PC-3 (cell line): ENCODE results near the gene KRTAP10-4. TPM values are rescaled to one million over a fixed set of nuclear protein-coding genes. Genes with fewer than 3 reads are reported as not detected.

Source experiments
- ATAC-seq: fragments of 200-7000 bp; cut with Tn5 transposase; 2 replicates; pipeline ENCODE4 v1.9.1; 2020; ENCODE audit warnings: mild to moderate bottlenecking, moderate library complexity
- BruUV-seq: library from RNA; stranded (reverse); fragments of 400-500 nt; replicated peaks from 2 replicates; lab custom pipeline; 2021; lab: Mats Ljungman, UMichigan
- CTCF ChIA-PET: fragments of 300-600 bp; sonication (Branson Sonifier 250); formaldehyde crosslinking; loops from one replicate; lab custom pipeline; 2022; ENCODE audit warnings: antibody characterized with exemption; lab: Charles Lee
- POLR2A ChIA-PET: fragments of 300-600 bp; sonication (Branson Sonifier 250); formaldehyde crosslinking; loops from one replicate; lab custom pipeline; 2022; ENCODE audit warnings: antibody characterized with exemption; ENCODE audit not compliant: unreplicated experiment; lab: Charles Lee
- DNase-seq: peaks from one replicate; pipeline ENCODE4 v3.0.0-alpha.2; 2015
- H2AFZ ChIP-seq: fragments of 300-600 bp; sonication (generic); 2 replicates; pipeline ENCODE4 v1.6.0; 2016; ENCODE audit warnings: antibody characterized with exemption, low read length
- H3F3A ChIP-seq: fragments of 300-600 bp; sonication (generic); one replicate; pipeline ENCODE4 v1.6.0; 2017; ENCODE audit warnings: antibody characterized with exemption, low read length, control low read depth, mild to moderate bottlenecking; ENCODE audit not compliant: unreplicated experiment
- H3K27ac ChIP-seq: fragments of 300-600 bp; sonication (generic); 2 replicates; pipeline ENCODE4 v1.5.1; 2016; ENCODE audit warnings: mild to moderate bottlenecking, low read length
- H3K27me3 ChIP-seq: fragments of 300-600 bp; sonication (generic); 2 replicates; pipeline ENCODE4 v1.6.1; 2016; ENCODE audit warnings: low read length, mixed read lengths
- H3K36me3 ChIP-seq: fragments of 300-600 bp; sonication (generic); 2 replicates; pipeline ENCODE4 v1.6.1; 2016; ENCODE audit warnings: low read depth, mixed run types, low read length, mixed read lengths
- H3K4me1 ChIP-seq: fragments of 300-600 bp; sonication (generic); 2 replicates; pipeline ENCODE4 v1.5.1; 2016; ENCODE audit warnings: low read length; ENCODE audit not compliant: insufficient read depth
- H3K4me2 ChIP-seq: fragments of 300-600 bp; sonication (generic); 2 replicates; pipeline ENCODE4 v1.6.0; 2016; ENCODE audit warnings: low read length
- H3K4me3 ChIP-seq: fragments of 300-600 bp; sonication (generic); 2 replicates; pipeline ENCODE4 v1.5.1; 2016; ENCODE audit warnings: mild to moderate bottlenecking, low read length, mixed read lengths
- H3K79me2 ChIP-seq: fragments of 300-600 bp; sonication (generic); 2 replicates; pipeline ENCODE4 v1.6.1; 2017; ENCODE audit warnings: low read length, mixed read lengths
- H3K9ac ChIP-seq: fragments of 300-600 bp; sonication (generic); 2 replicates; pipeline ENCODE4 v1.6.0; 2016; ENCODE audit warnings: mild to moderate bottlenecking, low read length
- H3K9me2 ChIP-seq: fragments of 300-600 bp; sonication (generic); replicated peaks from 2 replicates; pipeline ENCODE4 v1.6.1; 2016; ENCODE audit warnings: mixed run types, low read length, mixed read lengths
- H3K9me3 ChIP-seq: fragments of 300-600 bp; sonication (generic); 2 replicates; pipeline ENCODE4 v1.6.1; 2016; ENCODE audit warnings: low read length, mixed read lengths
- H4K20me1 ChIP-seq: fragments of 300-600 bp; sonication (generic); 2 replicates; pipeline ENCODE4 v1.6.1; 2016; ENCODE audit warnings: low read length, mixed read lengths
- EZH2 ChIP-seq: fragments of 300-600 bp; sonication (generic); IDR thresholded peaks from one replicate; pipeline ENCODE4 v1.6.1; 2017; ENCODE audit warnings: antibody characterized with exemption, mild to moderate bottlenecking, low read length; ENCODE audit not compliant: unreplicated experiment
- EZH2phosphoT487 ChIP-seq: fragments of 300-600 bp; sonication (generic); IDR thresholded peaks from 2 replicates; pipeline ENCODE4 v1.6.1; 2018; ENCODE audit warnings: mild to moderate bottlenecking, antibody characterized with exemption, low read length, borderline replicate concordance
- intact Hi-C: fragments of 100-400 bp; cut with micrococcal nuclease; formaldehyde crosslinking; loops from 2 replicates; pipeline ENCODE4 v1.9.0; 2023
- total RNA-seq: library from RNA; depleted of rRNA; stranded (reverse); fragments of >200 nt; gene quantifications from 2 replicates; pipeline ENCODE4 v1.2.3, GENCODE V29; 2014
- TF ChIP-seq, protein P1 (sequence below): fragments of 300-600 bp; sonication (generic); conservative IDR thresholded peaks from 2 replicates; pipeline ENCODE4 v1.5.1; 2017; ENCODE audit warnings: antibody characterized with exemption, low read depth, mild to moderate bottlenecking, low read length

Gene KRTAP10-4
- total RNA-seq, 1 experiment from 2014 or later: not detected

DNA sequence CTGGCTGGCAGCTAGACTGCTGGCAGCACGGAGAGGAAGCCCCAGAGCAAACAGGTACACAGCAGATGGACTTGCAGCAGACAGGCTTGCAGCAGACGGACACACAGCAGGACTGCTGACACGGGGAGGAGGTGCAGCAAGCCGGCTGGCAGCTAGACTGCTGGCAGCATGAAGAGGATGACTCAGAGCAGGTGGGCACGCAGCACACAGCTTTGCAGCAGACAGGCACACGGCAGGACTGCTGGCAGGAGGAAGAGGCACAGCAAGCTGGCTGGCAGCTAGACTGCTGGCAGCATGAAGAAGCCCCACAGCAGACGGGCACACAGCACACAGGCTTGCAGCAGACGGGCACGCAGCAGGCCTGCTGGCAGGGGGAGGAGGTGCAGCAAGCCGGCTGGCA, 22.7 kb upstream of the KRTAP10-4 start:
- H4K20me1 ChIP-seq: no peaks in the 10 kb centered on the region
- ChIA-PET POLR2A (no interaction called here), CTCF (no interaction called here)
- no peak overlapping the region for H3K27ac ChIP-seq
- H3K79me2 ChIP-seq: no peaks in the 10 kb centered on the region
- DNase-seq (peak; percentile 2), ATAC-seq (peak; percentile 45; the same call in 1 of the 2 replicates)
- H2AFZ ChIP-seq: no peak overlapping the region
- H3K4me3 ChIP-seq: no peak overlapping the region
- no peak overlapping the region for H3K9ac ChIP-seq
- TF ChIP-seq, protein P1, sequence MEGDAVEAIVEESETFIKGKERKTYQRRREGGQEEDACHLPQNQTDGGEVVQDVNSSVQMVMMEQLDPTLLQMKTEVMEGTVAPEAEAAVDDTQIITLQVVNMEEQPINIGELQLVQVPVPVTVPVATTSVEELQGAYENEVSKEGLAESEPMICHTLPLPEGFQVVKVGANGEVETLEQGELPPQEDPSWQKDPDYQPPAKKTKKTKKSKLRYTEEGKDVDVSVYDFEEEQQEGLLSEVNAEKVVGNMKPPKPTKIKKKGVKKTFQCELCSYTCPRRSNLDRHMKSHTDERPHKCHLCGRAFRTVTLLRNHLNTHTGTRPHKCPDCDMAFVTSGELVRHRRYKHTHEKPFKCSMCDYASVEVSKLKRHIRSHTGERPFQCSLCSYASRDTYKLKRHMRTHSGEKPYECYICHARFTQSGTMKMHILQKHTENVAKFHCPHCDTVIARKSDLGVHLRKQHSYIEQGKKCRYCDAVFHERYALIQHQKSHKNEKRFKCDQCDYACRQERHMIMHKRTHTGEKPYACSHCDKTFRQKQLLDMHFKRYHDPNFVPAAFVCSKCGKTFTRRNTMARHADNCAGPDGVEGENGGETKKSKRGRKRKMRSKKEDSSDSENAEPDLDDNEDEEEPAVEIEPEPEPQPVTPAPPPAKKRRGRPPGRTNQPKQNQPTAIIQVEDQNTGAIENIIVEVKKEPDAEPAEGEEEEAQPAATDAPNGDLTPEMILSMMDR: no peak
- TF ChIP-seq EZH2: no peak
- TF ChIP-seq EZH2phosphoT487: no peak
- intact Hi-C loops: no loop called here
- peaks cover 7% of the 10 kb centered on the region; the same call in 1 of the 2 replicates for H3K9me3 ChIP-seq
- H3K27me3 ChIP-seq: no peaks in the 10 kb centered on the region
- H3F3A ChIP-seq: no peaks in the 10 kb centered on the region
- no peaks in the 10 kb centered on the region for H3K36me3 ChIP-seq
- no peaks in the 10 kb centered on the region for H3K4me1 ChIP-seq
- no peak overlapping the region for H3K4me2 ChIP-seq
- no peaks in the 10 kb centered on the region for H3K9me2 ChIP-seq
- no TSS peak for BruUV-seq

DNA sequence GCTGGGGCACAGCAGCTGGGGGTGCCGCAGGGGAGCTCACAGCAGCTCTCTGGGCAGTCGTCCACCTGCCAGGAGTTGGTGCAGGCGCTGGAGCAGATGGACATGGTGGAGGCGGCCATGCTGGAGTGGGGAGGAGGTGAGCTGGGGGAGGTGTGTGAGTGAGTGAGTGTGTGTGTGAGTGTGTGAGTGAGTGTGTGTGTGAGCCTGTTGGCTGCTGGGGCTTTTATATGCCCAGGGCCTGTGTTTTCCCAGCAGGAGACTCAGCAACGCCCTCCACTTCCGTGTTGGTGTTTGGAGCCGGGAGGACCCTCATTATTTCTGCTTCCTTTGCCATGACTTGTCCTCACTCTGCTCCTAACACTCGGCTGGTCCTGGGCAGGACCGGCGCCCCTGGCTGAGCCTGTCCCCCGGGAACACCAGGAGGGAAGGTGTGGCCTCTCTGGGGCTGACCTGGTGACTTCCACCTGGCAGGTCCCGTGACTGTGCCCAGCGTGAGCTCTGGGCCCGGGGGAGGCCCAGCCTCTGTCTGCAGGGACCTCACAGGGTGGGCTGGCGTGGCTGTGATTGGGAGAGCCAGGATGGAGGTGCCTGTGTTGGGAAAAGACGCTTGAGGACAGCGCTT, 22.1 kb upstream of the KRTAP10-4 start, which contains the start of gene KRTAP10-2:
Gene KRTAP10-2 (minus strand): TSS at position 166 of the 622 bp plus-strand sequence. CDS start 47 bp downstream, at position 119.
- Histone ChIP-seq H3K27ac (no peak within 1 kb of the TSS), H4K20me1 (no peaks in the 10 kb centered on the region), H3K4me1 (no peaks in the 10 kb centered on the region), H3K4me3 (no peak within 1 kb of the TSS), H3K4me2 (no peak within 1 kb of the TSS), H2AFZ (no peak within 1 kb of the TSS), H3K79me2 (no peaks in the 10 kb centered on the region), H3K27me3 (no peaks in the 10 kb centered on the region), H3K9ac (no peak within 1 kb of the TSS), H3K9me3 (peaks cover 7% of the 10 kb centered on the region; the same call in 1 of the 2 replicates), H3F3A (no peaks in the 10 kb centered on the region), H3K36me3 (no peaks in the 10 kb centered on the region), H3K9me2 (no peaks in the 10 kb centered on the region)
- BruUV-seq: no TSS peak
- TF ChIP-seq, protein P1: no peak
- TF ChIP-seq EZH2phosphoT487: no peak
- TF ChIP-seq EZH2: no peak
- DNase-seq (no peak), ATAC-seq (no peak)
- intact Hi-C loops: no loop called here
- CTCF ChIA-PET: no interaction called here
- POLR2A ChIA-PET: no interaction called here

DNA sequence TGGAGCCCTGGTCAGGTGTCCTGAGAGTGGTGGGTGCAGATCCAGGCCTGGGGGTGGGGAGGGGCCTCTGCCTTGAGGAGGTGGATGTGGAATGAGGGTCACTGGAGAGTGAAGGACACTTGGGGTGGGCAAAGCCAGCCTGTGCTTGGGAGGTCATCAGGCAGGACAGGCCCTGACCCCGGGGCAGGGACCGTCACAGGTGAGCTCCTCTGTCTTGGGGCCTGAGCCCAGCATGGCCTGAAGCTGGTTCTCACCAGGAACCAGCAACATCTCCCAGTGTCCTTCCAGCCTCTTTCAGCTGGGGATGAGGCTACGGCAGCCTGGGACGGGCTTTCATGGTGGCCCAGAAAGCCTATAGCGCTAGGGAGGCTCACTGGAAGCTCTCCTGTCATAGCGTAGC, 21.4 kb upstream of the KRTAP10-4 start:
- ATAC-seq: no peak
- BruUV-seq: no TSS peak
- Histone ChIP-seq H3K27me3 (no peaks in the 10 kb centered on the region), H3K79me2 (no peaks in the 10 kb centered on the region), H3K4me2 (no peak overlapping the region), H3F3A (no peaks in the 10 kb centered on the region), H3K9ac (no peak overlapping the region), H4K20me1 (no peaks in the 10 kb centered on the region), H3K9me3 (0 out of 2 replicates have a peak, but pooled peaks cover under 1% of the 10 kb centered on the region), H3K27ac (no peak overlapping the region), H3K9me2 (no peaks in the 10 kb centered on the region), H3K4me3 (no peak overlapping the region), H3K36me3 (no peaks in the 10 kb centered on the region), H3K4me1 (no peaks in the 10 kb centered on the region), H2AFZ (no peak overlapping the region)
- DNase-seq: no peak
- POLR2A ChIA-PET: no interaction called here
- intact Hi-C loops: no loop called here
- CTCF ChIA-PET: no interaction called here
- TF ChIP-seq EZH2phosphoT487 (no peak), EZH2 (no peak)
- TF ChIP-seq, protein P1: no peak
